Measurements from ENCODE around the gene HIPK3.

HIPK3 gene

GRCh38 chr11:33334627-33335026, 77.4 kb downstream of the HIPK3 start:
- no peak for DNase-seq (ENCODE audit: low read depth, low spot score)
- in situ Hi-C loops (cut with HindIII; ENCODE audit: low sequenced_read_pairs) = no loop called here
- no peak overlapping the region for H3K4me3 ChIP-seq (ENCODE audit: low read depth, low read length)
- TF ChIP-seq CTCF (IDR thresholded peaks at IDR 0.05; ENCODE audit: low read depth, low read length) = no peak

- no peak overlapping the region for H3K4me3 ChIP-seq (ENCODE audit: low read depth, low read length)
- TF ChIP-seq CTCF (IDR thresholded peaks at IDR 0.05; ENCODE audit: low read depth, low read length) = no peak
- in situ Hi-C loops (cut with HindIII; ENCODE audit: low sequenced_read_pairs) = no loop called here
- no peak for DNase-seq (ENCODE audit: low read depth, low spot score)
These were observed 82.1 kb downstream of the HIPK3 start for GRCh38 chr11:33339247-33339646.

GRCh38 chr11:33344611-33345010, 87.4 kb downstream of the HIPK3 start:
- no peak overlapping the region for H3K4me3 ChIP-seq (ENCODE audit: low read depth, low read length)
- TF ChIP-seq CTCF (IDR thresholded peaks at IDR 0.05; ENCODE audit: low read depth, low read length) = no peak
- DNase-seq (ENCODE audit: low read depth, low spot score) = peak; percentile 22
- in situ Hi-C loops (cut with HindIII; ENCODE audit: low sequenced_read_pairs) = no loop called here

GRCh38 chr11:33347490-33348125, 90.4 kb downstream of the HIPK3 start:
- no peak overlapping the region for H3K4me3 ChIP-seq (ENCODE audit: low read depth, low read length)
- no peak for TF ChIP-seq CTCF (IDR thresholded peaks at IDR 0.05; ENCODE audit: low read depth, low read length)
- no peak for DNase-seq (ENCODE audit: low read depth, low spot score)
- in situ Hi-C loops (cut with HindIII; ENCODE audit: low sequenced_read_pairs) = no loop called here

GRCh38 chr11:33350287-33350686, 93.1 kb downstream of the HIPK3 start:
- no peak overlapping the region for H3K4me3 ChIP-seq (ENCODE audit: low read depth, low read length)
- no peak for DNase-seq (ENCODE audit: low read depth, low spot score)
- TF ChIP-seq CTCF (IDR thresholded peaks at IDR 0.05; ENCODE audit: low read depth, low read length) = no peak
- in situ Hi-C loops (cut with HindIII; ENCODE audit: low sequenced_read_pairs) = no loop called here

GRCh38 chr11:33358150-33358831, 101.1 kb downstream of the HIPK3 start:
- no peak overlapping the region for H3K4me3 ChIP-seq (ENCODE audit: low read depth, low read length)
- in situ Hi-C loops (cut with HindIII; ENCODE audit: low sequenced_read_pairs) = no loop called here
- TF ChIP-seq CTCF (IDR thresholded peaks at IDR 0.05; ENCODE audit: low read depth, low read length) = no peak
- no peak for DNase-seq (ENCODE audit: low read depth, low spot score)

All from astrocyte of the spinal cord (primary cell).